Hypothalamus (tissue), 51 donors: ENCODE results near the gene KIAA0753.
"Not testable (repeated sequence)": the region's sequence is repeated elsewhere in the genome, so short reads cannot be mapped to it uniquely, and the experiment has no call there.

ENCODE experiments used
- DNase-seq, 51 donors: peaks; one replicate each; lab custom pipeline; 2025; lab: John Stamatoyannopoulos, UW

The KIAA0753 gene

GRCh38 chr17:6669479-6670212 lies 29.1 kb upstream of the KIAA0753 start:
- no peak for DNase-seq

GRCh38 chr17:6668727-6669425 lies 28.4 kb upstream of the KIAA0753 start:
- DNase-seq = no peak

GRCh38 chr17:6668219-6668618 lies 27.7 kb upstream of the KIAA0753 start:
- DNase-seq = no peak

- DNase-seq = no peak
Observed at GRCh38 chr17:6667516-6667915, 27.0 kb upstream of the KIAA0753 start.

- no peak for DNase-seq
Observed at GRCh38 chr17:6666557-6666956, 26.0 kb upstream of the KIAA0753 start.

GRCh38 chr17:6666077-6666521 lies 25.6 kb upstream of the KIAA0753 start:
- peak in 45 of 51 donors; percentile 11 to 77 (median 55) for DNase-seq

DNA sequence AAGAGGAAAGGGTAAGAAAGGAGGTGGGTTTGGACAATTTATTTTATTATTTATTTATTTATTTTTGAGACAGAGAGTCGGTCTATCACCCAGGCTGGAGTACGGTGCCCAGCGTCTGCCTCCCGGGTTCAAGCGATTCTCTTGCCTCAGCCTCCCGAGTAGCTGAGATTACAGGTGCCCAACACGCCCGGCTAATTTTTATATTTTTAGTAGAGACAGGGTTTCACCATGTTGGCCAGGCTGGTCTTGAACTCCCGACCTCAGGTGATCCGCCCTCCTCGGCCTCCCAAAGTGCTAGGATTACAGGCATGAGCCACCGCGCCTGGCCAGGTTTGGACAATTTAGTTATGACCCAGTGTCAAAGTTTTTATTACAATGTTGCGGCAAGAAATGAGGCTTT lies 22.7 kb upstream of the KIAA0753 start:
- not testable (repeated sequence) for DNase-seq

DNA sequence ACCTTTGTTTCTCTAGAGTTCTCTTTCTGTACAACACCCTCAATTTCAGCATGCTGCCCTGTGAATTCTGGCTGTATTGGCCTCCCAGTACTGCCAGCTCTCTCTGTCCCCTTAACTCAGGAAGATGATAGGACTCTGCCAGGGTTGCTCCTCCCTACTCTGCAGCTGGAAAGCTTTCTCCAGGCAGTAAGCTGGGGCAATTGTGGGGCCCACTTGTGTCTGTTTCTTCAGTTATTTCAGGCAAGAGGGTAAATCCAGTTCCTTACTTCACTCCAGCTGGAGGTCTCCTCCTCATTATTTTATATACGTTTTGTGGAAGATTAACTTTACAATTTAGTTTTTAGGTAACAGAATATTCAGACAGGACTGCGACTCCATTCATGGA lies 20.9 kb upstream of the KIAA0753 start:
- no peak for DNase-seq

DNA sequence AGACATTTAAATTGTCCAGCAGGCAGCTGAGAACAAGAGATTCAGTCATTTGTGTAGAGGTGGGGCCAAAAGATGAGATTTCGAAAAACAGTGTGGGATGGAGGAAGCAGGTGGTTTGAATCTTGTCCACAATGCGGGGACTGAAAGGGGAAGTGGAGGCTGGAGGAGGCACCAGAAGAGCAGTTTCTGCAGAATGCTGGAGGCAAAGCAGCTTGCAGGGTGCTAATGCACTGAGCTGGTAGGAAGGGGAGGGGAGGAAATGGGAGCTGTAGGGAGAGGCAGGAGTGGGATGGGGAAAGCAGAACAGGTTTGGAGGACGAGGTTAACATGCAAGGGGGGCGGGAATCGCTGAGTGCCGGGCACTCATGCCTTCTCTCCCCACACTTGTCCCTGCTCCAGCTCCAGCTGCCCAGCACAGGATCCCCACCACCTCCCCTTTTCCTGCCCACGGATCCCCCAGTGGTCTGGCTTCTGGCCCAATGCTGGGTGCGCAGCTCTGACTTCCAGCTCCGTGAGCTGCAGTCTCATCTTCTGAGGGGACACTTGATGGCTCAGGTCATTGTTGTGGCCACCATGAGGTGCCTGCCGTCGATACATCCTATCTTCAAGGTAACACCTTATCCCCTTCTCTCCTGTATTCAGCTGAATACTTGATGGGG lies 20.4 kb upstream of the KIAA0753 start:
- DNase-seq = peak in 1 of 51 donors; percentile 27

DNA sequence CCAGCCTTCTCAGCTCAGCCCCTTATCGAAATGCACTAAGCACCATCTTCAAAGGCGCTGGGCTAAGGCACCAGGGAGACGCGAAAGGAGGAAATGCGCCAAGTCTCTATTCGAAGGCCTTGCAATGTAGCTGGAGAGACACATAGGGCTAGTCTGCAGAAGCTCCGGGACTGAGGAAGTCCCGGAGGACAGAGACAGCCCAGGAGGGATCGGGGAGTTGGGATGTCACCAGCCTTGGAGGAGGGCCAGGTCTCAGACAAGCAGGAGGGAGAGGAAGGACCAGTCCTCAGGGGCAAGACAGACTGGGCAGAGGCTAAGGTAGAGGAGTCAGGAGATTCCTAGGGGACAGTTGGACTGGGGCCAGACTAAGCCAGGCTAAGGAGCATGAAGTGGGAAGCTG lies 19.6 kb upstream of the KIAA0753 start:
- no peak for DNase-seq

DNA sequence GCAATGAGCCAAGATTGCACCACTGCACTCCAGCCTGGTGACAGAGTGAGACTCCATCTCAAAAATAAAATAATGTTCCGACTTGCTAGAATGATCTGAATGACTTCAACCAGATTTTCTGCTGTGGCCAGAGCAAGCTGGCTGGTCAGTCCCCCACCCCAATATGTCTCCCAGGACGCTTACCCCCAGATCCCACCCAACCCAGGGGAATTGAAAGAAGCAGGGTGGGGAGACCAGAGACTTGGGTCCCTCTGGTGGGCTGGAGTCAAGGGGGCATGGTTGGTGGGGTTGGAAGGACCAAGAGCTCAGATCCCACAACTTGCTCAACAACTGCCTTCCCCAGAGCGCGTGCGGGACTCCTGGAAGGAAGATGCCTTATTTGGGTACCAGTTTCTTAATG lies 17.9 kb upstream of the KIAA0753 start:
- not testable (repeated sequence) for DNase-seq

GRCh38 chr17:6657633-6658287 lies 17.2 kb upstream of the KIAA0753 start:
- DNase-seq = peak in 1 of 51 donors; percentile 41

DNA sequence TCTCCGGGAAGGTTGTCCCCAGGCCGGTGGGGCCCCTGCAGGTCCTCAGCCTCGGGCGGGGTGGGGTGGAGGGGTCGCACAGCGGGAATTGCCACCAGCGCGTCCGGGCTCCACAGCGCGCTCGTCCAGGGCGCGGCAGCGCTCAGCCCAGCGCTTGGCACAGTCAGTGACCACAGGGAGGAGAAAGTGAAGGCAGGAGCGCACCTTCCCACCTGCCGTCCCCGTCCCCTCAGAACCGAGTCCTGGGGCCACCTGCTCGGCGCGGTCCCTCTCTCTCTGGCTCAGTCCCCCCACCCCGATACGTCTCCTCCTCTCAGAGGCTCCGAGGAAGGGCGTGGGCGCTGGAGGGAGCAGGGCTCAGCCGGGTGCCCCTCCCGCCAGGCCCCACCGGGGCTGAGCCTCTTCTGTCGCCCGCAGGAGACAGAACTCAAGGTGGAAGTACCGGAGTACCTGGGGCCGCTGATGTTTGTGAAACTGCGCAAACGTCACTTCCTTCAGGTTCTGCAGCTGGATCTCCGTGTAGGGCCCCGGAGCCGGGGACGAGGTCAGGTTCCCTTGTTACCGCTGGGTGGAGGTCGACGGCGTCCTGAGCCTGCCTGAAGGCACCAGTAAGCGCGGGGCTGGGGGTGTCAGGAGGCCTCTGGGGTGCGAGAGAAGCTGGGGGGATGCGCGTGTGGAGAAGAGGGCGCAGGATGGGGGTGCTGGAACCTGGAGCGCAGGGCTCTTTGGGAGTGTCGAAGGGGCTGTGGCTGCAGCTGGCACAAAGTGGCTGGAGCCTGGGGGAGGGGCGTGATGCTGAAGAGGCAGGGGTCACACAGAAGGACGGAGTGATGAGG lies 16.5 kb upstream of the KIAA0753 start:
- peak in 1 of 51 donors; percentile 45 for DNase-seq

DNA sequence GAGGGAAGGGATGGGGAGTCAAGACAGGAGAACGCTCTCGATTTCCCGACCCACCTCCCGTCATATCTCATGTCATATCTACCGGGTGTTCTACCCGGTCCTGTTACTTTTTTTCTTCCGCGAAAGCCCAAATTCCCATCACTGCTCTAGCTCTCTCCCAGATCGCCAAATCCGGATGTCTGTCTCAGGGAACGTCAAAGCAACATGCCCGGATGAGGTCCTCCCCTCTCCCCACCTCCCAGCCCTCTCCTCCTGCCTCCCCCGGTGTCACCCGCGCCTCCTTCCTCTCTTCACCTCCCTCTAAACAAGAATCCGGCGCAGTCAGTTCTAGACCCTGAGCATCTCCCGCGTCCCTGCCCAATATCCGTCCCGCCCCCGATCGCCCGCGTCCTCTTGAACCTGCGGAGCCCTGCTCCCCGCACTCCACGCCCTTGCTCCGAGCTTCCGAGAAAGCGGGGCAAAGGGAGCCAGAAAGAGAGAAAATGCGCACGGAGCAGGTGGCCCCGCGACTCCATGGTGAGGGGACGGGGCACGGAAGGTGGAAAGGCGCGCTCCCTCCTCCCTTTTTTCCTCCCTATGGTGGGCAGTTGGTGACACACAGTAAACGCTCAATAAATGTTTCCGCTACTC lies 15.3 kb upstream of the KIAA0753 start:
- DNase-seq = peak in 1 of 51 donors; percentile 40

DNA sequence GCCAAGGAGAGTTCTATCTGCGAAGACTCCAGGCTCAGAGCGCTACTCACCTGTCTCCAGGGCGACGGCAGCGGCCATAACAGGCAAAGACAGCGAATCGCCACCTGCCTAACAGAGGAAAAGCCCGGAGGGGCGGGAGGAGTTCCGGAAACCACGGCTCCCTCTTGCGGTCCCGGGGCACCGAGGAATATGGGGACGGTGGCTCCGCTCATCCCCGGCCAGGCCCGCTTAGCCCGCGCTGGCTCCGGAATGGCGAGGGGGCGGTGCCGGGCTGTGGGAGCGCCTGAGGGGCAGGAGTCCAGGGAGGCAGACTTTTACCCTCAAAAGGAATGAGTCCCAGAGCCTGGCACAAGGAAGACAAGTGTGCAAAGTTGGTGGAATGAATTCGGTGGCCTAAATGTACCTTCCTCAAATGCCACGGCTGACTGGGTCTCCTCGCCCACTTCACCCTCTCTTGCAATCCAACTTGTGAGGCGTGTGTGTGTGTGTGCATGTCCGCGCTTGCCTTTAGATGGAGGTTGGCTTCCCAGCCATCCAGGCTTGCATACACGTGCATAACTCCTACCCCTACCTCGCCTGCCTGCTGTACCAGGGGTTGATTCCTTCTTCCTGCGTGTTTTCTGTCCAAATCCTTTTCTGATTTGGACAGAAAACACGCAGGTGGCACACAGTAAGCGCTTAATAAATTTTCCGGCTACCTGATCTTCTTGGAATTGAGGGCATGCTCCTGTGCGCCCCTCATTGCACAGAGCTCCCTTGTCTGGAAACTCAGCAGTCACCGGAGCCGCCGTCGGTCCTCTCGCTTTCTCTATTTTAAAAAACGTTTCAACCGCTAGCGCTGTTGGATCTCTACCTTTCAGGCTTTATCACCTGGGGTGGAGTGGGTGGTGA lies 14.6 kb upstream of the KIAA0753 start:
- DNase-seq = peak in 4 of 51 donors; percentile 24 to 40 (median 33)

- peak in 4 of 51 donors; percentile 29 to 50 (median 34) for DNase-seq
Observed at GRCh38 chr17:6651919-6652452, 11.5 kb upstream of the KIAA0753 start.

- DNase-seq = peak; percentile 53 to 97 (median 88)
Observed at GRCh38 chr17:6651354-6651918, 10.9 kb upstream of the KIAA0753 start, which contains the start of the genes C17orf100 and MED31. C17orf100 (plus strand) TSS chr17:6651762; CDS start chr17:6651914, 152 bp downstream. MED31 (minus strand) TSS chr17:6651605; CDS start chr17:6651528, 77 bp downstream.

DNA sequence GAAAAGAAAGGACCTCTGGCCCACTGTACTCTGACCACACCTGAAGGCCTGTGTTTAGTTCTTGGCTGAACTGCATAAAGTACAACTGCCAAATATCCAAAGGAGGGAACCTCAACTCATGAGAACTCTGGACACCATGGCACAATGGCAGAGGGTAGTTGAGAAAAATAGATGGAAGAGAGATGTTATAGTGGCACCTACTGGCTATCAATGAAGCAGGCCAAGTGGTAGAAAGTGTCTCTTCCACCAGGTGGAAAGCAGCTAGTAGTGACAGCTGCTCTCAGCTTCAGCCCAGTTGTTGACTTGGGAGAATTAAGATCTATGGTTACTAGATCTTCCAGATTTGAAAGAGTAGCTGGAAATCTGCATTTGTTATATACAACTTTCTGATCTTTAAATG lies 7.7 kb upstream of the KIAA0753 start:
- no peak for DNase-seq
